GM18511 (cell line): ENCODE measurements around the gene CFAP43.

Source experiments
- ATAC-seq: cut with Tn5 transposase; IDR thresholded peaks from one replicate; pipeline ENCODE4 v1.9.1; 2021; ENCODE audit warnings: mild to moderate bottlenecking, moderate library complexity; ENCODE audit not compliant: unreplicated experiment

Gene CFAP43

GRCh38 chr10:104231784-104232612 lies at the start of gene CFAP43:
Gene CFAP43 (minus strand): TSS chr10:104232364. CDS start chr10:104232246, 118 bp downstream.
- ATAC-seq, result peak; percentile 100

DNA sequence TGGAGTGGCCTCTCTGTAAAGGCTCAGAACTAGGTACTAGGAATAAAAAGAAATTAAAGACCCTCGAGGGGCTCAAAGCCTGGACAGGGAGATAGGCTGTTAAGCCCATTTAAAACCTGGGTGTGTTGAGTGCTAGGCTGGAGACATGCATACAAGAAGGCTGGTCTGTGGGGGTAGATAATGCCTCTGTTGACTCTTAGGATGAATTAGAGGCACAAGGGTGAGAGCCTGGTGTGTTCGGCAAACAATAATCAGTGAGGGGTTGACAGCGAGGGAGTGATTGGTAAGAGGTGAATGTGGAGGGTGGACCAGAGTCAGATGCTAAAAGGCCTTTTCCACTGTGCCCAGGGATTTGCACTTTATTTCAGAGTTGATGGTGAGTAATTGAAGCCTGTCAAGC lies 49.5 kb upstream of the CFAP43 start:
- ATAC-seq, result no peak

- no peak for ATAC-seq
Measured at GRCh38 chr10:104279550-104280259, 47.5 kb upstream of the CFAP43 start.

DNA sequence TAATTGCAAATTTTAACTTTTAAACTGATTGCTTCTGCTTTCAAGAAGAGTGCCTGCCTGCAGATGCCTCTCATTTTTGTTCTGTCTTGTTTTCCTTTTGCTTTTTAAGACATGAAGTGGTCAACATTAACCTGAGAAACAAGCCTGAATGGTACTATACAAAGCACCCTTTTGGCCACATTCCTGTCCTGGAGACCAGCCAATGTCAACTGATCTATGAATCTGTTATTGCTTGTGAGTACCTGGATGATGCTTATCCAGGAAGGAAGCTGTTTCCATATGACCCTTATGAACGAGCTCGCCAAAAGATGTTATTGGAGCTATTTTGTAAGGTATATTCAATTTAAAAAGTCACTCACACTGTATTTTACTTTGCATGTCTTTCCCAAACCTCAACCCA lies 45.6 kb upstream of the CFAP43 start:
- no peak for ATAC-seq

DNA sequence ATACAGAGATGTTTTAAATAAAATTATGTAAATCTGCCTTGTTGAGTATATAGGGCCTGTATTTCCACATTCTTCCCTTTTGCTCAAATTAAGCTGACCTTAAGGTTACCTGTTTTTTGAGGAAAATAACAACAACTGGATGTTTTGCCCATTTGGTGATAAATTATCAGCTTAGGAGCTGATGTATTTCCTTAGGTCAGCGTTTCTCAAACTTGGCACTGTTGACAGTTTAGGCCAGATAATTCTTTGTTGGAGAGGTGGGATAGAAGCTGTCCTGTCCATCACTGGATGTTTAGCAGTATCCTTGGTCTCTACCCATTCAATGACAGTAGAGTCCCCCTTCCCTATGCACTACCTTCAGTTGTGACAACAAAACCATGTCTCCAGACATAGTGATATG lies 44.0 kb upstream of the CFAP43 start:
- no peak for ATAC-seq

GRCh38 chr10:104274762-104275721 lies 42.9 kb upstream of the CFAP43 start:
- peak; percentile 94 for ATAC-seq

GRCh38 chr10:104273899-104274575 lies 41.9 kb upstream of the CFAP43 start:
- no peak for ATAC-seq

- ATAC-seq, result no peak
Measured at GRCh38 chr10:104273286-104273685, 41.1 kb upstream of the CFAP43 start.

GRCh38 chr10:104268713-104269645 lies 36.8 kb upstream of the CFAP43 start, which contains the start of gene GSTO2:
Gene GSTO2 (plus strand): TSS chr10:104269184. CDS start chr10:104274916, 5,732 bp downstream.
- peak; percentile 99 for ATAC-seq

GRCh38 chr10:104268405-104268712 lies 36.2 kb upstream of the CFAP43 start:
- ATAC-seq, result peak; percentile 0

- ATAC-seq, result no peak
Measured at GRCh38 chr10:104267721-104268404, 35.7 kb upstream of the CFAP43 start.

DNA sequence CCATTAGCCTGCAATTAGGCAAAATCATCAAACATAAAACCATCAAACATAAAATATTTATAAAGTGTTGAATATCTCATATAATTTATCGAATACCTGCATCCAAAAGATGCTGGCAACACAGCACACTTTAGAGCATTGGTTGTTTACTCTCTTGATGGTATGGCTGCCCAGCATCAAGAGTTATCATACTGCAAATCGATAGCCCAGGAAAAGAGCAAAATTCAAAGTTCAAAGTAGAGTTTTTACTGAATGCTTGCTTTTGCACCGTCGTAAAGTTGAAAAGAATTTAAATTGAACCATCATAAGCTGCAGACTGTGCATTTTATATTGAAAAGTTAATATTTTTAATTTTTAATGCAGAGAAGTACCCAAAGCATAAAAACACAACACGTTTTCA lies 32.6 kb upstream of the CFAP43 start:
- ATAC-seq, result no peak

GRCh38 chr10:104262055-104262454 lies 29.9 kb upstream of the CFAP43 start:
- no peak for ATAC-seq

GRCh38 chr10:104260775-104261115 lies 28.6 kb upstream of the CFAP43 start:
- ATAC-seq, result no peak

GRCh38 chr10:104259999-104260774 lies 28.0 kb upstream of the CFAP43 start:
- ATAC-seq, result no peak

- ATAC-seq, result no peak
Measured at GRCh38 chr10:104259456-104259855, 27.3 kb upstream of the CFAP43 start.

DNA sequence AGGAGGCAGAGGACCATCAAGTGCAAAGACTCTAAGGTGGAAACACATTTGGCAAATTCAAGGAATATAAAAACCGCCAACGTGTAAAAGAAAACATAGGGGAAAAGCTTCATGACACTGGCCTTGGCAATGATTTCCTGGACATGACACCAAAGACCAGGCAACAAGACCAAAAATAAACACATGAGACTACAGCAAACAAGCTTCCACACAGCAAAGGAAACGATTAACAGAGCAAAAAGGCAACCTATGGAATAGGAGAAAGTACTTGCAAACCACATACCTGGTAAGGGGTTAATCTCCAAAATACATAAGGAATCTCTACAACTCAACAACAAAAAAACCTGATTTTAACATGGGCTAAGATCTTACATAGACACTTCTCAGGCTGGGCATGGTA lies 26.0 kb upstream of the CFAP43 start:
- ATAC-seq, result no peak

DNA sequence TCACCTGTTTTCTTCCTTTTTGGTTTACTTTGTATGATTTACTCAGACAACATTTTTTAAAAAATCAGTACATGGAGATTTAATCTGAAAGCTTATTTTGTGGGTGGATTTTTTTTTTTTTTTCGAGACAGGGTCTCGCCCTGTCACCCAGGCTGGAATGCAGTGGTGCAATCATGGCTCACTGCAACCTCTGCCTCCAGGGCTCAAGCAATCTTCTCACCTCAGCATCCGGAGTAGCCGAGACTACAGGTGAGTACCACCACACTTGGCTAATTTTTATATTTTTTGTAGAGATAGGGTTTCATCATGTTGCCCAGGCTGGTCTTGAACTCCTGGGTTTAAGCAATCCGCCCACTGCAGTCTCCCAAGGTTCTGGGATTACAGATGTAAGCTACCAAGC lies 25.1 kb upstream of the CFAP43 start:
- no peak for ATAC-seq
